D721Med (cell line): ENCODE results near the gene EPHA1.

ENCODE experiments used
- DNase-seq: peaks from one replicate; pipeline ENCODE4 v3.0.0; 2011; ENCODE audit warnings: low spot score; ENCODE audit not compliant: insufficient read length
- FAIRE-seq: peaks from 2 replicates; lab custom pipeline; 2011; peaks lifted over from hg19 to GRCh38; lab: Jason Lieb, UNC
- TF ChIP-seq, protein P1 (sequence below): IDR thresholded peaks from 2 replicates; pipeline ENCODE4 v1.5.1; 2012; ENCODE audit warnings: mild to moderate bottlenecking, control low read depth; ENCODE audit not compliant: insufficient read depth; ENCODE audit errors: missing control alignments

Gene EPHA1

DNA sequence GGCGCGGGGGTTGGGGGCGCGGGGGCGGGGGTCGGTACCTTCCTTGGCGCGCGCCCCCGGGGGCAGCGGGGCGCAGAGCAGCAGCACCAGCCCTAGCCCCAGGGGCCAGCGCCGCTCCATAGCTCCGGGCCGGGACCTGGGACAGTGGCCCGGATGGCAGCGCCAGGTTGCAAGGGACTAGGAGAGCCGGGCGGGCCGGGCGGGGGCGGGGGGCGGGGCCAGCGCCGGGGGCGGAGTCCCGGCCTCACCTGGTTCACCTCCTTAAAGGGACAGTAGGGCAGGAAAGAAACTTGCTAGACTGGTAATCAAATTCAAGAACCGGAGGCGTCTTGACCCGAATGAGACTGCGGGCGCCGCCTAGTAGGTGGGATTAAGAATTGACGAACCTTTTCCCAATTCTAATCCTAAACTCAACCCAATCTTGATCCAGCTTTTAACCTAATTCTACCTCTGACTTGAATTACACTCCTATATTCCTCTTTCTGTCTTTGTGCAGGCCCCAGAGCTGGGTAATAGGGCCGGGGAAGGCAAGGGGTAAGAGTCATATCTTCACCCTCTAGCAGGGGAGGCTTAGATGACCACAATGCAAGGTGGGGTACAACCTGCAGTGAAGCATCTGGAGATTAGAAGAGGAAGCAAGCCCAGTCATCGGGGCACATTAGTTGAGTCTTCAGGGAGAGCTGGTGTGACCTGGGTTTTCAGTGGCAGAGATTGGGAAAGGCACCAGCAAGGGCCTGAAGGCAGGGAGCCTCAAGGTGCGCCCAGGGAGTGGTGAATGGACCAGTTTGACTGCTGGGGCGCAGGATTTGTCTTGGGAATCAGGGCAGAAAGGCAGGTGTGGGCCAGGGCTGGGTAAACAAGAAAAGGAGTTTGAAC is at the start of gene EPHA1:
TSS of gene EPHA1 (minus strand) at position 171 of the 876 bp plus-strand sequence. CDS start at position 120, 51 bp downstream.
- DNase-seq (no peak), FAIRE-seq (no peak)
- TF ChIP-seq, protein P1, sequence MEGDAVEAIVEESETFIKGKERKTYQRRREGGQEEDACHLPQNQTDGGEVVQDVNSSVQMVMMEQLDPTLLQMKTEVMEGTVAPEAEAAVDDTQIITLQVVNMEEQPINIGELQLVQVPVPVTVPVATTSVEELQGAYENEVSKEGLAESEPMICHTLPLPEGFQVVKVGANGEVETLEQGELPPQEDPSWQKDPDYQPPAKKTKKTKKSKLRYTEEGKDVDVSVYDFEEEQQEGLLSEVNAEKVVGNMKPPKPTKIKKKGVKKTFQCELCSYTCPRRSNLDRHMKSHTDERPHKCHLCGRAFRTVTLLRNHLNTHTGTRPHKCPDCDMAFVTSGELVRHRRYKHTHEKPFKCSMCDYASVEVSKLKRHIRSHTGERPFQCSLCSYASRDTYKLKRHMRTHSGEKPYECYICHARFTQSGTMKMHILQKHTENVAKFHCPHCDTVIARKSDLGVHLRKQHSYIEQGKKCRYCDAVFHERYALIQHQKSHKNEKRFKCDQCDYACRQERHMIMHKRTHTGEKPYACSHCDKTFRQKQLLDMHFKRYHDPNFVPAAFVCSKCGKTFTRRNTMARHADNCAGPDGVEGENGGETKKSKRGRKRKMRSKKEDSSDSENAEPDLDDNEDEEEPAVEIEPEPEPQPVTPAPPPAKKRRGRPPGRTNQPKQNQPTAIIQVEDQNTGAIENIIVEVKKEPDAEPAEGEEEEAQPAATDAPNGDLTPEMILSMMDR, result peak; percentile 21

DNA sequence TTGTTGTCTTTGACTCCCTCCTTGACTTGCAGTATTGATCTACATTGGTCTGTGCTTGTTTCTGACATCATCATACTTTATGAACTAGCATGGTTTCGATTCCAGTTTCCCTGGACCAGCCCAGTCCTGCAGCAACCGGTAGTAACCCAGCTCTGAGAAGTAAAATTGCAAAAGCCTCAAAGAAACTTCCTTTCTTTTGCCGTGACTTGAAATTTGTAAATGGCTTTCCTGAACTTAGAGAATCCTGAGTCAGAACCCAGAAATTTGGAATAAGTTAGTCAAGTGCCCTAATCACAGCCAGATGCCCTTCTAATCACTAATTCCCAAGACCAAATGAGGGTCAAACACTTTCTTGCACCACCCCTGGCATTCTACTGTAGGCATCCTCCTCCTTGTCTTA is 49.6 kb upstream of the EPHA1 start:
- no peak for DNase-seq
- TF ChIP-seq, protein P1, result no peak
- FAIRE-seq, result no peak

DNA sequence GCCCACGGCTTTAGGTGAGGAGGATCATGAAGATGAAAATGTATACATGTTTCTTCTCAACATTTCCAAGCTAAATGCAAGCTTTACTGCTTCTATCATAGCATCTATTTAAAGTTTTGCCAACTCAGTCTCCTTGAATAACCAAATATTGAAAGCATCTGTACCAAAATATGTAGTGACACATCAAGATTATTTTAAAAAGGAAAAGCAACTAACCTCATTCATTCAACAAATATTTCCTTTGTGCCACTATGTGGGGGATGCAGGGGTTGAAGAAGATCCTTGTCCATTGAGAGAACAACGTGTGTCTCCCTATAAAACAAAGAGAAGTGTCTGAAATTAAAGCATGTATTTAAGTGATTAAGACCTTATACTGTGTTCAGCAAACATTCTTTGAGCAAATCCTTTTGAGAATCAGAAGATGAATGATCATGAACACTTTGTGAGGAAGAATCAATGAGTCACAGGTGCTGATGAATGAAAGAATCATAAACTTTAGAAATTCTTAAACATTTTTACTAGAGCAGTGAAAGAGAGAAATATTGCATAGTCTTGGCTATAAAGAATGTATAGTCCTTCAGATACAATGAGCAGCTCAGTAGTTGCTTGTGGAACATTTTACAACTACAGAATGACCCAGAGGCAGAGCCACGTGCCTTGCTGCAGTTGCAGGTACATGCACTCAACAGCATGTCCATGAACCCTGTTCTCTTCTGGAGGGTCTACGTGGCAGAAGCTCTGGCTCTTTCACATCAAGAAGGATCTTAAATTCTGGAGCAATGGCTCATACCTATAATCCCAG is 48.5 kb upstream of the EPHA1 start:
- FAIRE-seq (no peak), DNase-seq (no peak)
- TF ChIP-seq, protein P1, result no peak

DNA sequence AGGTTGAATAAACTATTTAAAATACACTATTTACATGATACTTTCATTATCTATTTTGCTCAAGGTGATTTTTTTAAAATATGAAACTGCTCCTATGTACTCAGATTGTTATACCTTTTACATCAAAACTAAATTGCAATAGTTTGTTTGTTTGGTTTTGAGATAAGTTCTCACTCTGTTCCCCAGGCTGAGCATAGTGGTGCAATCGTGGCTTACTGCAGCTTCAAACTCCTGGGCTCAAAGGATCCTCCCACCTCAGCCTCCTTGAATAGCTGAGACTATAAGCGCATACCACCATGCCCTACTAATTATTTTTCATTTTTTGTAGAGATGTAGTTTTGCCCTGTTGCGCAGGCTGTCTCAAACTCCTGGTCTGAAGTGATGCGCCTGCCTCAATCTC is 47.3 kb upstream of the EPHA1 start:
- TF ChIP-seq, protein P1, result no peak
- FAIRE-seq (no peak), DNase-seq (no peak)

DNA sequence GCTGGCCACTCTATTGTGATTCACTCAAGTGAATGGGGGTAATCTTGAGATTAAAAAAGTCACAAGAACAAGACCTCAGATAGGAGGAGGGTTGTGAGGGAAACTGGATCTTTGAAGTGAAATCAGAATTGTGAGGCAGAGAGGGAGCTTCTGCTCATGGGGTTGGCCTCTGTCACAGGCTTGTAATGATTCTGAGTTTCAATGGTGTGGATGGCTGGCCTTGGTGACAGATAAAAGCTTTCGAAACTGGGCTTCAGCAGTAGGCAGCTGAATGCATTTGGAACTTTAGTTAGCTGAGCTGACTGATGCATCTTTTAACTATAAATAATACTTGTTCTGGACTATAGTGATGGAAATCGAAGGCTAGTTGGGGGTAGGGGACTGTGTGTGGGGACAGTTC is 46.8 kb upstream of the EPHA1 start:
- TF ChIP-seq, protein P1, result no peak
- no peak for DNase-seq
- no peak for FAIRE-seq

DNA sequence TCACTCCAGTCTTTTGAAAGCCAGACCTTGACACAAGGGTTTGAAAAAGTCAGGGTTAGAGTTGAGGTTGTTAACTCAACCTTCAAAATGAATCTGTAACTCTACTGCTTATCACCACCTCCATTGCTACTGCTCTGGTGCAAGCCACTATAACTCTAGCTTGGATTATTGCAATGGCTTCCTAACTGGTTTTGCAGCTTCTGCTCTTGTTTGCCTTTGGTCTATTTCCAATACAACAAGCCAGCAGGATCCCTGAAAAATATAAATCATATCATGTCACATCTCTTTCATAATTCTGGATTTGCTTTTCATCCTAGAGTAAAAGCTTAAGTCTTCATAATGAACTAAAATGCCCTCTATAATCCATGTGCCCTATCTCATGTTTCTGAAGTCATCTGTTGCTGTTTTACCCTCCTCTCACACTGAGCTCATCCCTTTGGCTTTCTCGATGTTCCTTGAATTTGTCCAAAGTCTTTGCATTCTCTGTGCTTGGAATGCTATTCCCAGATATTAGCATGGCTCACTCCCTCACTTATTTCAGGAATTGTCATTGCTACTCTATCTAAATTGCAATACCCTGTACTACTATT is 45.5 kb upstream of the EPHA1 start:
- TF ChIP-seq, protein P1, result no peak
- FAIRE-seq (no peak), DNase-seq (no peak)
